Aorta (tissue), 5 donors: Measurements from ENCODE around the gene NXPH3. TPM values are rescaled to one million over a fixed set of nuclear protein-coding genes. Genes with fewer than 3 reads are reported as not detected.

Experiments used
- ATAC-seq: fragments of 200-7000 bp; cut with Tn5 transposase; one replicate; pipeline ENCODE4 v1.9.1; 2022; ENCODE audit warnings: moderate library complexity; ENCODE audit not compliant: low FRiP score
- DNase-seq, 2 donors: peaks; one replicate each; pipeline ENCODE4 v3.0.0-alpha.2; 2020
- H3K27ac ChIP-seq, 2 donors: one replicate each; pipeline ENCODE4 v1.5.1; 2013; ENCODE audit warnings: low read length in 2 of 2, mild to moderate bottlenecking in 2 of 2, moderate library complexity in 2 of 2, control low read depth in 1 of 2, inconsistent platforms in 1 of 2, low read depth in 1 of 2
- H3K27me3 ChIP-seq, 2 donors: one replicate each; pipeline ENCODE4 v1.6.1; 2013; ENCODE audit warnings: control low read depth in 1 of 2, low read length in 1 of 2, mild to moderate bottlenecking in 1 of 2, moderate library complexity in 1 of 2; ENCODE audit not compliant: insufficient read depth in 2 of 2, control insufficient read depth in 1 of 2
- H3K36me3 ChIP-seq, 2 donors: one replicate each; pipeline ENCODE4 v1.6.1; 2013; ENCODE audit warnings: control low read depth in 1 of 2, low read length in 1 of 2, mild to moderate bottlenecking in 1 of 2; ENCODE audit not compliant: insufficient read depth in 2 of 2, control insufficient read depth in 1 of 2
- H3K4me1 ChIP-seq, 2 donors: one replicate each; pipeline ENCODE4 v1.6.1; 2013; ENCODE audit warnings: low read length in 2 of 2, control low read depth in 1 of 2, mild to moderate bottlenecking in 1 of 2, moderate library complexity in 1 of 2; ENCODE audit not compliant: insufficient read depth in 2 of 2, control insufficient read depth in 1 of 2
- H3K4me3 ChIP-seq, 2 donors: one replicate each; pipeline ENCODE4 v1.5.1; 2013; ENCODE audit warnings: low read length in 2 of 2, control low read depth in 1 of 2, mild to moderate bottlenecking in 1 of 2
- H3K9me3 ChIP-seq: one replicate; pipeline ENCODE4 v1.6.1; 2013; ENCODE audit warnings: mild to moderate bottlenecking, low read length; ENCODE audit not compliant: control insufficient read depth
- WGBS, 2 donors: extraction: QIAGEN DNeasy Blood & Tissue Kit; methylation state at CpG; one replicate each; pipeline ENCODE4 v1.1.7; 2013; 5-methylcytosine and 5-hydroxymethylcytosine counted together
- intact Hi-C, 2 donors: fragments of 100-400 bp; cut with DNase I; formaldehyde crosslinking; loops; one replicate each; pipeline versions ENCODE4 v1.14.2 to v1.15.0; 2022
- polyA plus RNA-seq, 2 donors: library from polyadenylated mRNA; stranded (reverse); fragments of 200-250 nt; gene quantifications; one replicate each; pipeline ENCODE4 v1.2.3, GENCODE V29; 2013
- total RNA-seq, 2 donors: library from RNA; stranded (reverse); fragmentation: NEBNext Ultra II Directional; extraction: Animal tissue kit (Norgen Biotek cat#: 25700); gene quantifications; one replicate each; pipeline ENCODE4 v1.2.1, GENCODE V29; 2021
- donor health status: healthy with polysubstance abuse.
- donor health status: Bipolar disorder and iron deficiency.
- donor health status: DM: no; HTN: no; CAD: no.
- donor health status: DM: no; HTN: no; CAD: no.
- donor health status: DM: yes; HTN: yes; CAD: no.

The NXPH3 gene
- total and polyA plus RNA-seq, 4 donors: 40.4 to 87.5 (median 65.5) TPM

DNA sequence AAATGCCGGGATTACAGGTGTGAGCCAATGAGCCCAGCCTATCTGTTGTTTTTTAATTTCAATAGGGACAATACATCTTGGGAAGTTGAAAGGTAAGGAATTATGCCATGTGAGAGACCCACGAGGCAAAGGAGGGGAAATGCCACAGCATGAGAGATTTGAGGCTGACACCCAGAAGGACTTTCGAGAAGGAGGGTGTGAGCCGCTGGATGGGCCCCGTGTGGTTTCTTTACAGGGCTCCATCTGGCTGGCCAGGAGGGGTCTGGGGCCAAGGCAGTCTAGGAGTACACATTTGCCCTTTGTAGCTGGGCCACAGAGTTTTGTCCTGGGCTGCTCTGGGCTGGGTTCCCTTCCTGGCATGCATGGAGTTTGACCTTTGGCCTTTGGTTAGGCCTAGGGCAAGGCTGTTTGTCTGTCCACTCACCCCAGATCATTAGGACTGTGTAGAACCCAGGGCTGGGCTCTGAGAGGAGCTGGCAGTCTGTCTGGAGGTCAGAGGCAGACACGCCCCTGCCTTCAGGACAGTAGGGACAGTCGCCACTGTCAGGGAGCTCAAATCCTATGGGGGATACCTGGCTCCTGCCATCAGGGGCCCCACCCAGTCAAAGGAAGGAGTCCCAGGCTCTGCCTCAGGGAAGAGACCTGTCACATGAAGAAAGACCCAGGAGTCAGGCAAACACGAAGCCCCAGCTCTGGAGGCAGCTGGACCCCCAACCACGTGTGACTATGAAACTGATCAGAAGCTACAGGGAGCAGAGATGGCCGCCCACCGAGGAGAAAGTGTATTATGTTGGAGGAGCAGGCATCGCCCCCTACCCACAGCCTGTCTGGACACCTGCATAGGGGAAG lies 24.2 kb upstream of the NXPH3 start:
- H3K27ac ChIP-seq: no peak overlapping the region
- intact Hi-C loops: loop anchor here (5.0 to 10.0 kb wide), 3 partner anchors 39 to 237 kb away; no protein-coding TSS in a partner anchor
- H3K9me3 ChIP-seq: no peaks in the 10 kb centered on the region
- WGBS, 2 donors: 93 to 95% methylated on average over 10 to 12 of the region's 12 CpGs
- H3K4me3 ChIP-seq: no peak overlapping the region
- DNase-seq (no peak), ATAC-seq (no peak)
- H3K4me1 ChIP-seq: no peaks in the 10 kb centered on the region
- H3K27me3 ChIP-seq: no peaks in the 10 kb centered on the region
- no peaks in the 10 kb centered on the region for H3K36me3 ChIP-seq

DNA sequence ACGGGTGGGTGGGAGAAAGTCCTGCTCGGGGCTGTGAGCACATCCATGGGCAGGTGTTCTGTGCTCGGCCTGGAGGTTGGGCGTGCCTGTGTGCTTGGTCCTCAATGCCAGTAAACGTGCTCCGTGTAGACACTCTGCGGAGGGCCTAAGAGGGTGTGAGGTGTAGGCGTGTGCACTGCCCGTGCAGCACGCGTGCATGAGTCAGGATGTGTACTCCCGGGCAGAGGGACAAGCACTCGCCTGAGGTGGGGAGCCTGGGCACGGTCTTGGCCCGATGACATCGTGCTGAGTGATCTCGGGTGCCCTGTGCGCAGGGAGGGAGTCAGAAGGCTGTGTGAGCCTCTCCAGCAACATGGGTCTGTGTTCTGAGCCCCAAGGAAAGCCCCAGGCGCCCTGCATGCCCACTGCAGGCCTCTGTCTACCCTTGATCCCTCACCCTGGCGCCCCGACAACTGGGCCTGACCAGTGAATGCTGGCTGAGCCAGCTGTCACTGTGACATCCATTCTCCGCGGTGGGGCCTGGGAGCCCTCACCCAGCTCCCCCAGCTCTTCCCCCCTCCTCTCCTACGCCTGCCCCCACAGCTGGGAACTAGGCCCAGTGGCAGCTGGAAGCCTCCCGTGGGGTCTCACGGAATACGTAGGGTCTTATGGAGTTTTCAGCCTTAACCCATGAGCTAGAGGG lies 23.5 kb upstream of the NXPH3 start:
- intact Hi-C loops: loop anchor here (5.0 to 10.0 kb wide), 3 partner anchors 40 to 237 kb away; no protein-coding TSS in a partner anchor
- no peak for ATAC-seq

DNA sequence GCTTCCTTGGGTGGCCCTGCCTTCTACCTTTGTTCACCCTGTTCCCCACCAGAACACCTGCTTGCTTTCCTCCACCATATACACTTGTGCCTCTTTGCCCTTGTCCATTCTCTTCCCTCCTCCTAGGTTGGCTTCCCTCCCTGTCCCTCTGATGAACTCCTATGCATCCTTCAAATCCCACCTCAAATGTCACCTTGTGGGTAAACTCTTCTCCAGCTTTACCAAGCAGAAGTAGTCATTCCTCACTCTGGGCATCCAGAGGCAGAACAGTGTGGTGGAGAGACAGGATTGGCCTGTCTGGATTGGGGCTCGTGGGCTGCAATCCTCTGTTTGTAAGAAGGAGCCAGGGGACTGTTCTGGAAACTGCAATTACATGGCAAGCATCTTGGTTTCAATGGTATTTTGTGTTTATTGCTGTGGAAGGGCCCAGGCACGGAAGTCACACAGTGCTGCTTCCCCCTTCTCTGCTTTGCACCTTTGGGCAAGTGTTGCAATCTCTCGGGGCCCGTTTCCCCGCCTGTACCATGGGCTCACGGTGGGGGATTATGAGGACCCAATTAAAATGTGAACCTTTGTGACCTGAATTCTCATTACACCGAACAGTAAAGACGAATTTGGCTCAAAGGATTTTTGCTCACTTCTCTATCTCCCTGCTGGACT lies 21.9 kb upstream of the NXPH3 start:
- Histone ChIP-seq H3K4me1 (no peaks in the 10 kb centered on the region), H3K9me3 (no peaks in the 10 kb centered on the region), H3K27ac (no peak overlapping the region), H3K4me3 (no peak overlapping the region), H3K36me3 (no peaks in the 10 kb centered on the region), H3K27me3 (no peaks in the 10 kb centered on the region)
- intact Hi-C loops: loop anchor here (5.0 to 10.0 kb wide), 3 partner anchors 42 to 239 kb away; no protein-coding TSS in a partner anchor
- WGBS, 2 donors: 88 to 94% methylated on average over 8 of the region's 8 CpGs
- ATAC-seq: no peak
- peak in 1 of 2 donors; percentile 53 for DNase-seq

More for the DNA sequence above, 23.5 kb upstream of the NXPH3 start:
- Histone ChIP-seq H3K4me3 (no peak overlapping the region), H3K27ac (no peak overlapping the region), H3K9me3 (no peaks in the 10 kb centered on the region), H3K36me3 (no peaks in the 10 kb centered on the region), H3K4me1 (no peaks in the 10 kb centered on the region), H3K27me3 (no peaks in the 10 kb centered on the region)
- peak in 1 of 2 donors; percentile 66 for DNase-seq
- WGBS, 2 donors: 64 to 69% methylated on average over 27 of the region's 27 CpGs

DNA sequence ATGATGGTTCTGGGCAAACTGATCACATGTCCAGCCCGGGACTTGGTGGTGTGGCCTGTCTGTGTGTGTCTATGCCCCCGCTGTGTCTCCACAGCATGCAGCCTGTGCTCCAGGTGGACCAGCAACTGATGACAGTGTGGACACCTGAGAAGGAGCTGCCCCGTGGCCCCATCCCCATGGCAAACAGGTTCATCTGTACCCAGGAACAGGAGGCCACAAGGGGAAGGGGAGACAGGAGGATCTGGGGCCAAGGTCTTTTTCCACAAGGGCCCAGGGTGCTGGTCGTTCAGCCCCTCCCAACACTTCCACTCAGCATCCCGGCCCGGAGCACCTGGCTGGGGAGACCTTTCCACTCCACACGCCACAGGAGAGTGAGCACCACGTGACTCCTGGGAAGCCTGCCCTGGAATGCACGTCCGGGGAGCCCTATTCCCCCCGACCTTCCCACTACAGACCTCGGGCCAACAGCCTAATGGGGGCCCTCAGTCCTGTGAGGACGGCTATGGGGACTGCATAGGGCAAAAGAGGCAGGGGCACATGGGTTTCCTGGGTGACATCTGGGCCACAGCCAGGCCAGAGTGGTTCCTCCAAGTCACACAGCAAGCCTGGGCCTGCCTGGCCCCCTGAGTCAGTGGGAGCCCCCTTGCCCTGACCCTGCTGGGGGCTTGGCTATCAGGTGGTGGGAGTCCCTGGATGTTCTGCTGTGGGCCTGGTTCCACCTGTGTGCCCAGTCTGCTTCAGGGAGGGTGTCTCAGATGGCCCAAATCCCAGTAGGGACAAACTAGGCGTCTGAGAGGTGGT lies 20.8 kb upstream of the NXPH3 start:
- H3K27ac ChIP-seq: no peak overlapping the region
- DNase-seq: peak; percentile 41 to 73
- H3K4me3 ChIP-seq: no peak overlapping the region
- H3K9me3 ChIP-seq: no peaks in the 10 kb centered on the region
- H3K27me3 ChIP-seq: no peaks in the 10 kb centered on the region
- WGBS, 2 donors: 64 to 71% methylated on average over 14 of the region's 14 CpGs
- H3K36me3 ChIP-seq: no peaks in the 10 kb centered on the region
- no peak for ATAC-seq
- no peaks in the 10 kb centered on the region for H3K4me1 ChIP-seq
- intact Hi-C loops: loop anchor here (5.0 to 10.0 kb wide), 4 partner anchors 43 to 240 kb away; no protein-coding TSS in a partner anchor

DNA sequence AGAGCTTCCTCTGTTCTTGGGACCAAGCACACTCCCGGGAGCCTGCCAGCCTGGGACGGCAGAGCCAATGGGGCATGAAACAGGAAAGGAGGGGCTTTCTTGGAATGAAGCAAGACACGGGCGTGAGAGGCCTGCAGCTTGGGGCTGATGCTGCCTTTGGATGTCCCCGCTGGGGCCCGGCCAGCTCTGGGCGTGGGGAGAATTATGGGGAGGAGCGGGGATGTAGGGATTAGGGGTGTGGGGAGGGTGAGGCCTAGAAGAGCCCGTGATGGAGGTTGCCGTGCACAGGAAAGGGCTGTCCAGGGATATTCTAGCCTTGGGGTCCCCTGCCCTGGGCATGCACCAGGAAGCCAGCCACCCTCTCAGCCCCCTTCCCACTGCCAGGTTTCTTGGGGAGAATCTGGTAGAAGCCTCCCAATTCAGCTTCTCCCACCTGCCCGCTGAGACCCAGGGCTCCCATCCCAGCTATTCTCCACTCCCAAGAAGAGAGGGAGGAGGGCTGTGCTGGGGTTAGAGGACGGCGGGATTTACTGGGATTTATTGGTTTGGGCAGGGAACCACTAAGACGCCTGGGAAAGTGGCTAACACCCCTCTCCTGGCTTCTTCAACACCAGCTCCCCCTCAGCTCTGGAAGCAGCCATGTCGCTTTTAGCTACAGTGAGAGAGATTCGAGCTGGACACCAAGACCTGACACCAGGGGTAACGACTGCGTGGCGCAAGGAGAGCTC lies 20.0 kb upstream of the NXPH3 start:
- peak; percentile 26 for ATAC-seq
- Histone ChIP-seq H3K9me3 (no peaks in the 10 kb centered on the region), H3K27me3 (no peaks in the 10 kb centered on the region), H3K4me1 (no peaks in the 10 kb centered on the region), H3K27ac (no peak overlapping the region), H3K36me3 (no peaks in the 10 kb centered on the region), H3K4me3 (no peak overlapping the region)
- 65 to 66% methylated on average over 19 of the region's 19 CpGs for WGBS, 2 donors
- intact Hi-C loops: loop anchor here (1.0 to 10.0 kb wide), 5 partner anchors 59 to 241 kb away; no protein-coding TSS in a partner anchor
- DNase-seq: peak; percentile 34 to 73

DNA sequence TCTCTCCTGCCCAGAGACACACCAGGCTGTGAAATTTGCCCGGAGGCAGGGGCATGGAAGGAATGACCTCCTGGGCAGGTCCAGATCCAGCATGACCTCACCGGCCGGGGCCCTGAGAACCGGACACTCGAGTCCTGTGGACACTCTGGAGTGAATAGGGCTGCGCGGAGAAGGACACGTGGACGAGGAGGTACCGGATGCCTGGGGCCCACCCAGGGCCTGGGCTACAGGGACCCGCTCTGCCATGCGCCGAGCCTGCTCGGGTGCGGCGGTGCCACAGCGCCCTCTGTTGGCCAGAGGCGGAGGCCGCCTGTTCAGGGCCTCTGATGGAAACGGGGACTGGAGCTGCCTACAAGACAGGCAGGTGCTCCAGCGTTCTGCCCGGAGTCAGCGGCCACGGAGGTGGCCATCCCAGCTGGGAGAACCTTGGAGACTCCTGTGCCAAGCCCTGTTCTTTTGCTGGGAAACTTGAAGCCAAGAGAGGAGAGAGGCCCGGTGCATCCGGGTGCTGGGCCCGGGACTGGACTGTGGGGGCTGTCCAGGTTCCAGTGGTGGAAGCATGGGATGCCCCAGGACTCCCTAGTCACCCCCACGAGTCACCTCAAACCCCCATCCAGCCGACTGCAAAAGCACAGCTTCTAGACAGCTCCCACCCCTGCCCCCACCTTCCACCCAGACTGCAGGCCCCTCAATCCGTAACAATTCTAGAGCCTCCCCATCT lies 19.3 kb upstream of the NXPH3 start:
- ATAC-seq (peak; percentile 91), DNase-seq (peak; percentile 81 to 94)
- intact Hi-C loops: loop anchor here (1.0 to 10.0 kb wide), 5 partner anchors 60 to 242 kb away; no protein-coding TSS in a partner anchor

DNA sequence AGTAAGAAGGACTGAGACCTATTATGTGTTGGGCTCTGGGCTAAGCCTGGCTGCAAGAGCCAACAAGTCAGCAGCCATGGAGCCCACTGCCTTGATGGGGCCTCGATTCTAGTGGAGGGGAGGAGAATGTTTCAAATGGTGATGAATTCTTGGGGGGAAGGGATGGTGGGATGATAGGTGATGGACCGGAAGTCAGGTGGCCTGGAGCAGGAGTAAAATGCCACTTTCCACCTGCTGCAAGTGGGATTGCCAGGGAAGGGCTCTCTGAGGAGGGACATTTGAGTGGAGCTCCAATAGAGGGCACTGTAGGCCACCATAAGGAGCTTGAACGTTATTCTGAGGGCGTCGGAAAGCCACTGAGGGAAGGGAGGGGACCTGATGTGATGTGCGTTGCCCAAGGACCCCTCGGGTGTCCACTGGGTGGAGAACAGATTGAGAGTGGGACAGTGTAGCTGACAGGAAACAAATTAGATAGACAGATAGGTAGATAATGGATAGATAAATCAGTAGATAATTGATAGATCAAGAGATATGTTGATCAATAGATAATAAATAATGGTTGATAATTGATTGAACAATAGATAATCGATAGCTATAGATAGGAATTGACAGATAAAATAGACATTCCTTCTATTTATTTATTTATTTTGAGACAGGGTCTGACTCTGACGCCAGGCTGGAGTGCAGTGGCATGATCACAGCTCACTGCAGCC lies 18.2 kb upstream of the NXPH3 start:
- DNase-seq (peak; percentile 43 to 57), ATAC-seq (no peak)
- intact Hi-C loops: loop anchor here (2.0 to 10.0 kb wide), 4 partner anchors 65 to 243 kb away; no protein-coding TSS in a partner anchor
- Histone ChIP-seq H3K4me1 (no peaks in the 10 kb centered on the region), H3K27ac (no peak overlapping the region), H3K9me3 (no peaks in the 10 kb centered on the region), H3K4me3 (no peak overlapping the region), H3K27me3 (no peaks in the 10 kb centered on the region), H3K36me3 (no peaks in the 10 kb centered on the region)
- WGBS, 2 donors: 18 to 19% methylated on average over 9 of the region's 9 CpGs

More for the DNA sequence above, 19.3 kb upstream of the NXPH3 start:
- Histone ChIP-seq H3K36me3 (no peaks in the 10 kb centered on the region), H3K9me3 (no peaks in the 10 kb centered on the region), H3K27me3 (no peaks in the 10 kb centered on the region), H3K4me1 (no peaks in the 10 kb centered on the region), H3K27ac (no peak overlapping the region), H3K4me3 (no peak overlapping the region)
- WGBS, 2 donors: 14% methylated on average over 29 to 30 of the region's 30 CpGs
